ENCODE results near the gene AGTRAP.

DNA sequence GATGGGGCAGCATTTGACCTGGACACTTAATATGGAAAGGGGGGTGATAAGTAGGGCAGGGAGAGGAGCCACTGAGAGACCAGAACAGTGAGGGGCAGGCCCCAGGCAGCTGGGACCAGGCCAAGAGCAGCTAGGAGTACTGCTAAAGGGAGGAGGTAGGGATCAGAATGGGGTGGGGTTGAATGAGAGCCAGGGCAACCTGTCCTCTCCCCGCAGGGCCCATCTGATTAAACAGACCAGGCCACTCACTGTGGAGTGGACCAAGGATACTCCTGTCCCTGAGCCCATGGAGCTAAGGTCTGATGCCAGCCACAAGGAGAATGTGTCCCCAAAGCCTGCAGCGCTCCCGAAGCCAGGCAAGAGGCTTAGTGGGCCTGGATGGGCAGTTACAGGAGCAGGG is 28.2 kb downstream of the AGTRAP start:
- TF ChIP-seq CTCF (IDR thresholded peaks at IDR 0.05) (no peak), EP300 (IDR thresholded peaks at IDR 0.05) (no peak), POLR2A (IDR thresholded peaks at IDR 0.05) (no peak)

Measured in ovary (tissue), 3 donors.